Astrocyte of the hippocampus (primary cell): ENCODE measurements around the gene TRIM25.

Experiments used
- DNase-seq: peaks from one replicate; pipeline ENCODE4 v3.0.0; 2011; ENCODE audit warnings: low read depth, low spot score

TRIM25 gene

GRCh38 chr17:56896217-56896967, 17.5 kb downstream of the TRIM25 start:
- DNase-seq: no peak

DNA sequence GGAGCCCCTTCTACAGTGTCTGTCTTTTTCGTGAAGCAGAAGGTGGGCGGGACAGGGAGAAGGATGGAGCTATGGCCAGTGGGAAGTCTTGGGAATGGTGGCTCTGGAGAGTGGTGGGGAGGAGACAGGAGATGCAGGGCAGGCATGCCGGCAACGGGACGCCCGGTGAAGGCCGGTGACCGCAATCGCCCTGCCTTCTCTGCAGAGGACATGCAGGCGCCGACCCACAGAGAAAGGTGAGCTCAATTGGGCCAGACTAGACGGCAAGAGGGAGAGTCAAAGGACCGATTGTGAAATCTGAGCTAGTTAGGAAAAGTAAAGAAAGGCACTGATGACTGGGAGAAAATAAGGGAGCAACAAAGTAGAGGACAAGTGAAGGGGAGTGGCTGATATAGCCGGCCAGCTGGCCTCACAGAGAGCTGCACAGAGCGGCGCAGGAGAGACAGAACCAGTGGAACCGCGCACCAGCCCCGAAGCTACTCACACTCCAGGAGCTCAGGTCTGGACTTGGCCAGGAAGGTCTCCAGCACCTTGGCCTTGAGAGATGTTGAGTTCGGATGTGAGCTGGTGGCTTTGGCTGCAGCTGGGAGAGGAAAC, 18.9 kb downstream of the TRIM25 start:
- DNase-seq: no peak

- DNase-seq: no peak
Observed at GRCh38 chr17:56893503-56893902, 20.3 kb downstream of the TRIM25 start.

GRCh38 chr17:56892333-56892732, 21.5 kb downstream of the TRIM25 start:
- no peak for DNase-seq

DNA sequence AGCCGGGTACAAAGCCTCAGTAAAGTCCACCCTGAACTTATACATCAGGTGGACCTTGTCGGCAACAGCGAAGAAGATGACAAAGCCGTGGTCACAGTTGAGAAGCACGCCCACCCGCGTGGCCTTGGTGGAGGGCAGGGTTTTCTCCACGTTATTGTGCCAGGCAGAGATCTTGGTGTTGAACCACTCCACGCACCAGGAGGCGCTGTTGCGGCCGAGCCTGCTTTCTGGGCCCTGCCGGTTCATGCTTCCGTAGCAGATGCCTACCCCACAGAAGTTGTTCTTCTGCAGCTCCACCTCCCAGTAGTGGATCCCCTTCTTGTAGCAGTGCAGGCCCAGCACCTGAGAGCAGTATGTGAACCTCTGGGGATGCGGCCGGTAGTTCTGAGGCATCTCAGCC, 22.1 kb downstream of the TRIM25 start:
- DNase-seq: no peak

GRCh38 chr17:56890906-56891674, 22.8 kb downstream of the TRIM25 start:
- DNase-seq: no peak

GRCh38 chr17:56890390-56890789, 23.5 kb downstream of the TRIM25 start:
- no peak for DNase-seq

- DNase-seq: no peak
Observed at GRCh38 chr17:56887552-56888467, 26.0 kb downstream of the TRIM25 start.

DNA sequence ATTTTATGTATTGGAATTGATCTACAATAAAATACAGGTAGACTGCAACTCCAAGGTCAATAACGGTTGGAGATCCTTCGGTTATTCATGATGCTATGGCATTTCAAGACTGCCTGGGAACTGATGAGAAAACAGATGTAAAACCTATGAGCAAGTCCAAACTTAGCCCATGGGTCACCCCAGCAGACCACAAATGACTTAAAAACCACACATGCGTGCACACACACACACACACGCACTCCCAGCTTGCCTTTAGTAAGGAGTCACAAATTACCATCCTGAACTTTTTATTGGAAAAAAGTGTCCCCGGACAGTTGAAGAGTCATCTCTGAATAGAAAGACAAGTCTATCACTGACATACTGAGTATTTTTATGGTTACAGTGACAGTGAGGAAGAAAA, 26.7 kb downstream of the TRIM25 start:
- no peak for DNase-seq

GRCh38 chr17:56886288-56886731, 27.5 kb downstream of the TRIM25 start:
- no peak for DNase-seq

DNA sequence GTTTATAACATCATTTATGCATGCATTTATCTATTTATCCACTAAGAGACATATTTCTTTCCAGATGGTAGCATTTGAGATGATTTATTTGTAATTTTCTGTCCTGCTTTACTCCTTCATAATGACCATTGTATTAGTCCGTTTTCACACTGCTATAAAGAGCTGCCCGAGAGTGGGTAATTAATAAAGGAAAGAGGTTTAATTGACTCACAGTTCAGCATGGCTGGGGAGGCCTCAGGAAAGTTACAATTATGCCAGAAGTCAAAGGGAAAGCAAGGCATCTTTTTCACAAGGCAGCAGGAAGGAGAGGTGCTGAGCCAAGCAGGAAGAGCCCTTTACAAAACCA, 28.6 kb downstream of the TRIM25 start:
- DNase-seq: no peak

DNA sequence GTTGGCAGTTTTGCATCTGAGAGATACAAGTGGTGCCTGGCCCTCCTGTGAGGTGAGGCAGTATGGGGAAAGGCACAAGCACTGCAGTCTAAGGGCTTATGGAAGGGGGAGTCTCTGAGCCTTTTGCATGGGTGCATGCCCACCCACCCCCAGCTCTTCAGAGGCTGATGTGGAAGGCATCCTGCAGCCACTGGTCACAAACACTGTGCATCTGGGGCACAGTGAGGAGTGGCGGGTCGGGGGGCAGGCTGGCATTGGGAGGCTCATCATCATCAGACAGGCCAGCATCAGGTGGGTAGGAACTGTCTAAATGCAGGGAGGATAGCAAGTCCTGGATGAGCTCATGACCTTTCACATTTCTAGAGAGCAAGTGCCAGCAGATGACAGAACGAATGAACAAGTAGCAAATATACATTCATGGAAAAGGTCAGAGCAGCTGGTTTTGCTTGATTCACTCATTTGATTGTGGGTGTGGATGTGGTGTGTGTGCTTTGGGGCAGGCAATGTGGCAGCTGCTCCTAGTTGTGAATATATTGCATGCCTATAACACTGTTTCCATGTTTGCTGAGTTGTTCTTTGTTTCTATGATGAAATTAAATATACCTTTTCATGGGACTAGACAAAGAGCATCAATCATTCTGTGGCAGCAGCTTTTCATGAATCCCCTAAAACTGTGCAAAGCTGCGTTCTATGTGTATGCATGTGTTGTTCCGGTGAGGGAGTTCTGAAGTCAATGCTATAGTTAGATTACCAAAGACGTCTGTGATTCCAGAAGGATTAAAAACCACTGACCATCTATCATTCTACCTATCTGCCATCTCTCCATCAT, 29.2 kb downstream of the TRIM25 start:
- no peak for DNase-seq

DNA sequence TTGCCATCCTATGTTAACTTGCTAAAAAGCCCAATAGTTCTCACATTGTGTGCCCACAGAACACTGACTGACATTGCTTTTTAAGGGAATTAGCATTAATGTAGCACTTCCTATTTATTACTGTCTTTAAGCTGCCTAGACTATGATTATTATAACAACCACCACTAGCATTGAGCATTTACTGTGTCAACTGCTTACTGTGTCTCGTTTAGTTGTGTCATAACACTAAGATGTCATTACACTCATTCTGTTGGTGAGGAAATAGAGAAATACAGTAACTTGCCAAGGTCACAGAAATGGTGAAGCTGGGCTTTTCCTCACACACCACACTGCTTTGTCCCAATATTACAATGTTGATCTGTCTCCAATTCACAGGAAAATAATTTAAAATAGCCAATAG, 30.2 kb downstream of the TRIM25 start:
- DNase-seq: no peak

DNA sequence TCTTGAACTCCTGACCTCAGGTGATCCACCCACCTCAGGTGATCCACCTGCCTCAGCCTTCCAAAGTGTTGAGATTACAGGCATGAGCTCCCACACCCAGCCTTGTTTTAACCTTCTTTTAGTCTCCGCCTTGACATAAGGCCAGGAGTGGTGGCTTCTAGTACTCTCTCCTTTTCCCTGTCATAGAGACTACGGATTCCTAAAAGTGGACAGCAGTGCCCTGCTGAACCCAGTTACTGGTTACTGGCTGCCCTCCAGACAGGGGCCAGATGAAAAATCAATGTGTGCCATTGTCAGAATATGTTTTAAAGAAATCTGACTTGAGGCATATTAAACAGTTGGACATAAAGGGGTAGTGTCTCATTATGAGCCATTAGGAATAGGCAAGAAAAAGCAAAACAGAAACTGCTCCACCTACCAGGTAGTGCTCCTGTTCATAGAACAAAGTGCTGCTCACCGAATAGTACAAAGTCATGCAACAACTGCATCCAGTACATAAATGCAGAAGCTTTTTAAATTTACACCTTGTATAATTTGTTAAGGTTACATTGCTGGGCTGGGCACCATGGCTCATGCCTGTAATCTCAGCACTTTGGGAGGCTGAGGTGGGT, 32.1 kb downstream of the TRIM25 start:
- DNase-seq: no peak

GRCh38 chr17:56880571-56880970, 33.3 kb downstream of the TRIM25 start:
- no peak for DNase-seq

DNA sequence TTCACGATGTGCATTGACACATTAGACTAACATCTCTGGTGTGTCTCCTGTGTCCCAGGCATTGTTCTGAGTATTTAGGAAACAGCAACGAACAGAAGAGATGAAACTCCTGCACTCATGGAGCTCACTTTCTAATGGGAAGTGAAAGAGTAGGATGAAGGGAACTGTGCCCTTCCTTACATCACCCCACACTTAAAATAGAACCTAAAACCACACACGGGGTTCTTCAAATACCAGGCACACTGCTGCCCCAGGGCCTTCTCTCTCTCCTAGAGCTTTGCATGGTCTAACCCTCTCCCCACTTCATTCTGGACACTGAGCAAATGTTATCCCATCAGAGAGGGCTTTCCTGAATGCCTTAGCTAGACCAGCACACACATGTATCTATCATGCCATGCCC, 33.7 kb downstream of the TRIM25 start:
- no peak for DNase-seq

DNA sequence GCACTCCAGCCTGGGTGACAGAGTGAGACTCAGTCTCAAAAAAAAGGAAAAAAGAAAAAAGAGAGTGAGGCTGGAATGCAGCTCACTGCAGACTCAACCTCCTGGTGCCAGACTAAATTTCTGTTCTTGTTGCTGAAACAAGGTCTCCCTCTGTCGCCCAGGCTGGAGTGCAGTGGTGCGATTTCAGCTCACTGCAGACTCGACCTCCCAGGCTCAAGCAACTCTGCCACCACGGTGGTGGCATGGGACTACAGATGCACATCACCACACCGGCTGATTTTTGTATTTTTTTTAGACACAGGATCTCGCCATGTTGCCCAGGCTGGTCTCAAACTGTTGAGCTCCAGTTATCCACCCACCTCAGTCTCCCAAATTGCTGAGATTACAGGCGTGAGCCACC, 34.6 kb downstream of the TRIM25 start:
- no peak for DNase-seq

GRCh38 chr17:56876766-56877179, 37.1 kb downstream of the TRIM25 start:
- DNase-seq: no peak

DNA sequence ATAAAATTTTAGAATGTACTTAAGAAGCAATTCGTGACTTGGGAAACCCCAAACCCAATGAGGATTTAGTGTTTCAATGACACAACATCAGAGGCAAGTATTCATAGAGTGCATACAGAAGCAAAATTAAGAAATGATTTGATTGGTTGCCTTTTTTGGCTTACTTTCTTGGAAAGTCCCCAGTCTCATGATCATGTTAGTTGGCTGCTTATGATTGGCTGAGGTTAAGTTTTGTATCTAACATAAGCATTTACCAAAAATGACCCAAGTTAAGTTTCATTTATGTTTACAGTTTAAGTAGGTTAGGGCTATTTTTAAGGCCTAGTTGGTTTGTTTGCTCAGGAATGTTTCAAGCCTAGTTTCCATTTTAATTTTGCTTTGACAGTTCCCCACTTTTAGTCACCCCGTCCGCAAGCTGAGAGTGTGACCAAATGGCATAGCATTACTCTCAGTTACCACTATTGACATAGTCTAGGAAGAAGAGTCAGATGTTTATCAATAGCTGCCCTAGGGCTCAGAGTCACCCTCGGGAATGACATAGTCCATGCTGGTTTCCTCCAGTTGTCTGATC, 43.7 kb downstream of the TRIM25 start:
- no peak for DNase-seq

DNA sequence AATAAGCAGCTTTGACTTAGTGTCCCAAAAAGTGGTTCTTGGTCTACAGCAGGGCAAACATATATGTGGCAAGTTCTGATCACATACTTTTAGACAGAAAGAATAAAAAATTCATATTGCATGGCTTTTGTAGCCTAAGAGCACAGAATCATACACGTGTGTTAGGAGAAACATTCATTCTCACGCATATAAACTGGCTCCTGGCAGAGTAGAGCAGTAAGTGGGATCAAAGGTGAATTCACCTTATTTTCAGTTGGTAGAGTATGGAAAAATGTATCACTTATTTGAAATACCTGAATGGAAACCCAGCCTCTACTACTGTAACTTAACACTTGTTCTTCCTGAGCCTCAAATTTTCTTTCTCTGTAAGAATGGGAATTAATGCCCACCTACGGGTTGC, 45.1 kb downstream of the TRIM25 start:
- DNase-seq: no peak
